K562 (cell line): Measurements from ENCODE around the gene UCHL5.

Source experiments
- ATF4 ChIP-seq: fragments of 450-650 bp; formaldehyde crosslinking; IDR thresholded peaks from 2 replicates; pipeline ENCODE4 v1.4.0; 2022; ENCODE audit warnings: mild to moderate bottlenecking, moderate library complexity
- CBX8 ChIP-seq: fragments of 200-600 bp; sonication (generic); IDR thresholded peaks from 2 replicates; pipeline ENCODE4 v1.6.1; 2012; ENCODE audit warnings: borderline replicate concordance, mixed run types, low read depth, mild to moderate bottlenecking, moderate library complexity, mixed read lengths, low read length, control low read depth, inconsistent platforms; ENCODE audit not compliant: poor library complexity, severe bottlenecking; ENCODE audit errors: extremely low read depth
- EP300 ChIP-seq: IDR thresholded peaks from 2 replicates; pipeline ENCODE4 v1.6.1; 2012; ENCODE audit warnings: low read length, improper control_type of control experiment
- HDGF ChIP-seq: fragments of 450-650 bp; IDR thresholded peaks from 2 replicates; pipeline ENCODE4 v1.6.1; 2016
- JUNB ChIP-seq: fragments of 450-650 bp; formaldehyde crosslinking; conservative IDR thresholded peaks from 2 replicates; pipeline ENCODE4 v1.4.0; 2020; ENCODE audit warnings: mild to moderate bottlenecking
- PHB ChIP-seq: fragments of 250-450 bp; sonication (Bioruptor Pico); IDR thresholded peaks from 2 replicates; pipeline ENCODE4 v1.5.0; 2021
- ZNF24 ChIP-seq: fragments of 450-650 bp; IDR thresholded peaks from 2 replicates; pipeline ENCODE4 v1.6.1; 2016

- TF ChIP-seq JUNB (no peak), ATF4 (CRISPR knock-in tag) (no peak), EP300 (no peak), CBX8 (no peak), PHB (no peak), ZNF24 (no peak), HDGF (no peak)
Measured at GRCh38 chr1:192994141-192994540, 65.0 kb downstream of the UCHL5 start.
